Prostate gland (tissue), 2 donors: ENCODE measurements around the gene FRMD1. TPM values are rescaled to one million over a fixed set of nuclear protein-coding genes. Genes with fewer than 3 reads are reported as not detected.

Source experiments
- DNase-seq: peaks from one replicate; pipeline ENCODE4 v3.0.0-alpha.2; 2019; ENCODE audit warnings: low spot score
- H3K27ac ChIP-seq, 2 donors: fragments of 200-600 bp; sonication (generic); 2 replicates each; pipeline ENCODE4 v1.5.1; 2017 to 2019
- H3K27me3 ChIP-seq: fragments of 200-600 bp; sonication (generic); replicated peaks from 2 replicates; pipeline ENCODE4 v1.5.1; 2019; ENCODE audit not compliant: insufficient read depth
- H3K36me3 ChIP-seq, 2 donors: fragments of 200-600 bp; sonication (generic); 1 replicate in 1 of 2; 2 replicates in 1 of 2; pipeline versions ENCODE4 v1.5.1 to v1.8.1; 2017 to 2019
- H3K4me1 ChIP-seq: fragments of 200-600 bp; sonication (generic); replicated peaks from 2 replicates; pipeline ENCODE4 v1.5.1; 2019
- H3K4me3 ChIP-seq, 2 donors: fragments of 200-600 bp; sonication (generic); 2 replicates each; pipeline ENCODE4 v1.5.1; 2017 to 2019
- H3K9me3 ChIP-seq: fragments of 200-600 bp; sonication (generic); 2 replicates; pipeline ENCODE4 v1.5.1; 2017
- CTCF ChIP-seq, 4 experiments: fragments of 200-600 bp in 2 of 4; fragments of 450-650 bp in 2 of 4; sonication (generic) in 2 of 4; IDR thresholded peaks; 1 replicate in 3 of 4; 2 replicates in 1 of 4; pipeline ENCODE4 v1.5.1; 2016 to 2019; ENCODE audit warnings: antibody characterized with exemption in 4 of 4, mild to moderate bottlenecking in 2 of 4, moderate library complexity in 2 of 4
- POLR2A ChIP-seq: fragments of 450-650 bp; IDR thresholded peaks from one replicate; pipeline ENCODE4 v1.6.1; 2016; ENCODE audit warnings: antibody characterized with exemption, mild to moderate bottlenecking
- POLR2AphosphoS5 ChIP-seq: sonication (generic); formaldehyde crosslinking; IDR thresholded peaks from one replicate; pipeline ENCODE4 v1.6.1; 2017; ENCODE audit warnings: antibody characterized with exemption
- WGBS: methylation state at CpG from one replicate; pipeline ENCODE4 v1.1.5; 2018; 5-methylcytosine and 5-hydroxymethylcytosine counted together
- intact Hi-C: fragments of 100-400 bp; cut with DNase I; formaldehyde crosslinking; loops from one replicate; pipeline ENCODE4 v1.14.2; 2022
- total RNA-seq, 2 donors: library from RNA; depleted of rRNA; stranded (reverse); fragments of >200 nt; gene quantifications; one replicate each; pipeline ENCODE4 v1.1.0, GENCODE V29; 2016

FRMD1 gene
- total RNA-seq, 2 donors from 2014 or later: 0.18 to 2.2 TPM

GRCh38 chr6:168067081-168067759 is 11.8 kb downstream of the FRMD1 start:
- H3K27ac ChIP-seq: no peak overlapping the region
- no peaks in the 10 kb centered on the region for H3K36me3 ChIP-seq
- DNase-seq: no peak
- intact Hi-C loops: no loop called here
- WGBS: 85% methylated on average over 24 of the region's 24 CpGs
- no peak overlapping the region for H3K4me3 ChIP-seq
- peaks cover 2% of the 10 kb centered on the region for H3K27me3 ChIP-seq
- H3K4me1 ChIP-seq: no peaks in the 10 kb centered on the region
- H3K9me3 ChIP-seq: no peaks in the 10 kb centered on the region
- no peak for TF ChIP-seq POLR2A
- TF ChIP-seq CTCF (IDR thresholded peaks at IDR 0.05): no peak
- TF ChIP-seq POLR2AphosphoS5: no peak

- no peaks in the 10 kb centered on the region for H3K27me3 ChIP-seq
- WGBS: 98% methylated on average over 9 of the region's 11 CpGs
- TF ChIP-seq POLR2AphosphoS5: no peak
- no peak for TF ChIP-seq POLR2A
- no peak for TF ChIP-seq CTCF (IDR thresholded peaks at IDR 0.05)
- no peak overlapping the region for H3K4me3 ChIP-seq
- intact Hi-C loops: no loop called here
- H3K4me1 ChIP-seq: no peaks in the 10 kb centered on the region
- H3K36me3 ChIP-seq: no peaks in the 10 kb centered on the region
- no peaks in the 10 kb centered on the region for H3K9me3 ChIP-seq
- no peak overlapping the region for H3K27ac ChIP-seq
- no peak for DNase-seq
These were observed 14.7 kb downstream of the FRMD1 start for GRCh38 chr6:168064226-168064807.

GRCh38 chr6:168063431-168063830 is 15.6 kb downstream of the FRMD1 start:
- no peak for TF ChIP-seq POLR2A
- no peak for TF ChIP-seq POLR2AphosphoS5
- TF ChIP-seq CTCF (IDR thresholded peaks at IDR 0.05): no peak
- Histone ChIP-seq H3K27ac (no peak overlapping the region), H3K27me3 (no peaks in the 10 kb centered on the region), H3K4me1 (no peaks in the 10 kb centered on the region), H3K9me3 (no peaks in the 10 kb centered on the region), H3K4me3 (no peak overlapping the region), H3K36me3 (no peaks in the 10 kb centered on the region)
- intact Hi-C loops: no loop called here
- no peak for DNase-seq
- WGBS: 95% methylated on average over 13 of the region's 13 CpGs

- no peaks in the 10 kb centered on the region for H3K4me1 ChIP-seq
- intact Hi-C loops: no loop called here
- H3K9me3 ChIP-seq: no peaks in the 10 kb centered on the region
- TF ChIP-seq CTCF (IDR thresholded peaks at IDR 0.05) (no peak), POLR2AphosphoS5 (no peak), POLR2A (no peak)
- H3K27ac ChIP-seq: no peak overlapping the region
- no peaks in the 10 kb centered on the region for H3K27me3 ChIP-seq
- no peak for DNase-seq
- H3K4me3 ChIP-seq: no peak overlapping the region
- H3K36me3 ChIP-seq: no peaks in the 10 kb centered on the region
- 88% methylated on average over 31 of the region's 31 CpGs for WGBS
These were observed 16.4 kb downstream of the FRMD1 start for GRCh38 chr6:168062346-168063289.
